ENCODE data around the gene HSF2.

The HSF2 gene, protein sequence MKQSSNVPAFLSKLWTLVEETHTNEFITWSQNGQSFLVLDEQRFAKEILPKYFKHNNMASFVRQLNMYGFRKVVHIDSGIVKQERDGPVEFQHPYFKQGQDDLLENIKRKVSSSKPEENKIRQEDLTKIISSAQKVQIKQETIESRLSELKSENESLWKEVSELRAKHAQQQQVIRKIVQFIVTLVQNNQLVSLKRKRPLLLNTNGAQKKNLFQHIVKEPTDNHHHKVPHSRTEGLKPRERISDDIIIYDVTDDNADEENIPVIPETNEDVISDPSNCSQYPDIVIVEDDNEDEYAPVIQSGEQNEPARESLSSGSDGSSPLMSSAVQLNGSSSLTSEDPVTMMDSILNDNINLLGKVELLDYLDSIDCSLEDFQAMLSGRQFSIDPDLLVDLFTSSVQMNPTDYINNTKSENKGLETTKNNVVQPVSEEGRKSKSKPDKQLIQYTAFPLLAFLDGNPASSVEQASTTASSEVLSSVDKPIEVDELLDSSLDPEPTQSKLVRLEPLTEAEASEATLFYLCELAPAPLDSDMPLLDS

DNA sequence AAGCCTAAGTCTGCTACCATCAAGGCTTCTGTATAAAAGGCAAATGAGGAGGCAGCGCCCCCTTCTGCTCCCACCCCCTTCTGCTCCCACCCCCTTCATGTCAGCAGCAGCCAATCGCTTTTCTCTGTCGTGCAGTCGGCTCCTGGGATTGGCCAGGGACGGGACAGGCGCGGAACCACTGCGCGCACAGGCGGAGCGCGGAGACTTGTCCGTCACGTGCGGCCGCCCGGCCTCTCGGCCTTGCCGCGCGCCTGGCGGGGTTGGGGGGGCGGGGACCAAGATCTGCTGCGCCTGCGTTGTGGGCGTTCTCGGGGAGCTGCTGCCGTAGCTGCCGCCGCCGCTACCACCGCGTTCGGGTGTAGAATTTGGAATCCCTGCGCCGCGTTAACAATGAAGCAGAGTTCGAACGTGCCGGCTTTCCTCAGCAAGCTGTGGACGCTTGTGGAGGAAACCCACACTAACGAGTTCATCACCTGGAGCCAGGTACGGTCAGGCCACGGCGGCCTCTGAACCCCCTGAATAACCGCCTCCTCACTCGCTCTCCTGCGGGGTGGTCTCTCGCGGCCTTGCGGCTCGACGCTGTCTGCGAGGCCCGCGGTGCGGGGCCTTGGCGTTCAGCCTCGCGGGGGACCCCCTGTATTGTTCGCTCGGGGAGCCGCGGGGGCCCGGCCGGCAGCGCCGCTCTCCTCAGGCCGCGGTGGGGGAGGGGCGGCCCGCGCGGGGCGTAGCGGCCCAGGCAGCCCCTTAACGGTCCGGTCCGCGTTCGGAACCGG, at the start of gene HSF2:
Gene HSF2, plus strand, starts transcription at position 305 of the 773 bp plus-strand sequence. Its CDS starts 86 bp downstream, at position 391.
- peak; percentile 97 for DNase-seq

- no peak for DNase-seq
Observed at GRCh38 chr6:122352981-122353664, 46.3 kb upstream of the HSF2 start.

GRCh38 chr6:122360809-122361208, 38.6 kb upstream of the HSF2 start:
- no peak for DNase-seq

- DNase-seq = no peak
Observed at GRCh38 chr6:122361314-122361979, 38.0 kb upstream of the HSF2 start.

- no peak for DNase-seq
Observed at GRCh38 chr6:122363769-122364483, 35.5 kb upstream of the HSF2 start.

DNA sequence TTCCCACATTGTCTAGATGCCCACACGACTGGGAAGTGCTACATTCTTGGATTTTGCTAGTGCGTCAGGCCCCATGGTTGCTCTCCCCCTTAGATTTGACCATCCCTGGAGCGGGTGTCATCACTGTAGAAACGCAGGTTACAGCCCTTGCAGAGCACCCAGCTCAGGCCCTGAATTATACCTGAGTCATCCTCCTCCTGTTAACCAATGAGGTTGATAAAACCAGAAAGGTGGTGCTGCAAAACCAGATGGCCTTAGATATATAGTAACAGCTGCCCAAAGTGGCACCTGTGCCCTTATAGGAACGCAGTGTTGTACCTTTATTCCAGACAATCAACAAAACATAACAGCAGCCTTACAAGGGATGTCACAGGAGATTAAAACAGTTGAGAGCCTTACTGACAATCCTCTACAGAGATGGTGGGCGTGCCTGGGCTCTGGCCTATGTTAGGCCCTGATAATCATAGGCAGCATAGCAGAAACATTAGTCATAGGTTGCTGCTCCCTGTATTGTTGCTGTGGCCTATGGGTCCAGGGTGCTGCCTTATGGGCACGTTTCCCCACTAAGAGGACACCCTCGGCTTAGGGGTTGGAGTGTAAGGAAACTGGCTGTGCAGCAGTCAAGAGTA, 33.6 kb upstream of the HSF2 start:
- DNase-seq = no peak

DNA sequence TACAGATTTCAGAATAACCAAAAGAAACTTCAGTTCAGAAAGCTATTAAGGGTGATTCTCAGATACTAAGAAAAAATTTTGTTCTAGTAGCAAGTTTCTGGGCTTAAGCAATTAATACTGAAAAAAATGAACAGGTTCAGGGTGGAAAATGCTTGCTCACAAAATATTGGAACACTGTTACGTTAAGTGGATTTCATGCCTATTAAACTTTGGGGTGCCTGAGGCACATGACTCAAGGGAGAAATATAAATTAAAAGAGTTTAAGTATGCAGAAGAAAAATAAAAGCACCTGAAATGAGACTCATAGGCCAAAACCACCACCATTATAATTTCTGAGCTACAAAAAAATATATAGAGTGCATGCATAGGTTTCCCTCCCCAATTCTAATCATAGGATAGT, 32.3 kb upstream of the HSF2 start:
- no peak for DNase-seq

GRCh38 chr6:122369536-122369935, 29.9 kb upstream of the HSF2 start:
- DNase-seq = no peak

DNA sequence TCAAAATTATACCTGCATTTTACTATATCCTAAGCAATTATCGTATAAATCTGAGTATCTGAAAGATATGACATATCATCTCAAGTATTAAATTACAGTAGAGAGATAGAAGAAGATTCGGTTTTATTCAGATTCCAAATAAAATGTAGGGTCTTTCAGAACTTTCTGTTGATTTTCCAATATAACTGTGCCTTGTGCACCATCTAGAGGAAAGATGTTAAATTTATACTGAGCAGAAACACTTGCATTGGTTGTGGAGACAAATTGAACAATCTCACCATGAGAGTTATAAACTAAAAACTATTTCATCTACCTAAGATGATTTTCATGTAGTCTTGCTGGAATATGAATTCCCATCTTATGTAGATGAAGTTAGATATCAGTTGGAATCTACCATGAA, 26.8 kb upstream of the HSF2 start:
- peak; percentile 20 for DNase-seq

DNA sequence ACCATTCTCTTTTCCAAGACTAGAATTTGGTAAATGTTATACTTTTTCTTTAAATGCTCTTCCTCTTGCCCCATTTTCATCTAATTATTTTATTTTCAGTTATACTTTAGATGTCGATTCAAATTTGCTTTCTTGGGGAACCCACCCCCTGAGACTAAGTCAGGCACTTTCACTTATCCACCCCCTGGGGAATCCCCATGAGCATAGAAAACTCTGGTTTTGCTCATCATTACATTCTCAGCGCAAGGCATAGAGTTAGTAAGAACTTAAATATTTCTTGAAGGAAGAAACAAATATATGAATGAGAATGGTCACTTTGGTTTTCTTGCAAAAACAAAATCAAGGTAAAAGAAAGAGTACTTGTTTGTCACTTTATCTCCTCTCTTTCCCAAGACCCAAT, 25.1 kb upstream of the HSF2 start:
- no peak for DNase-seq

DNA sequence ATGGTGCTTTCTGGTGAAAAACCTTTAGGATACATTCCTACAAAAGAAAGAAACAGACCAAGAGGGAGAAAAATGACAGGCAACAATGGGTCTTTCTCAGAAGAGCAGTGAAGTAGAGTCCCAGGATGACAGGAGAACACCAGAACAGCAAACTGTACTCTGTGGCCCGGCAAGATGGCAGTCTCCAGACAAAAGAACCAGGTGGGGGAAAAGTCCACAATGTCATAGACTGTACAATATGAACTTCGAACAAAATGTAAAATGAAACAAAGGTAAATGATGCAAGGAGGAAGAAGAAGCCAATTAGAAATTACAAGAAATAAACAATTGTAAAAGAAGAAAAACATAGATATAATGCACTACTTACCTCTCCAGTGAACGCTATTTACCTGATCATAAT, 23.2 kb upstream of the HSF2 start:
- DNase-seq = no peak

DNA sequence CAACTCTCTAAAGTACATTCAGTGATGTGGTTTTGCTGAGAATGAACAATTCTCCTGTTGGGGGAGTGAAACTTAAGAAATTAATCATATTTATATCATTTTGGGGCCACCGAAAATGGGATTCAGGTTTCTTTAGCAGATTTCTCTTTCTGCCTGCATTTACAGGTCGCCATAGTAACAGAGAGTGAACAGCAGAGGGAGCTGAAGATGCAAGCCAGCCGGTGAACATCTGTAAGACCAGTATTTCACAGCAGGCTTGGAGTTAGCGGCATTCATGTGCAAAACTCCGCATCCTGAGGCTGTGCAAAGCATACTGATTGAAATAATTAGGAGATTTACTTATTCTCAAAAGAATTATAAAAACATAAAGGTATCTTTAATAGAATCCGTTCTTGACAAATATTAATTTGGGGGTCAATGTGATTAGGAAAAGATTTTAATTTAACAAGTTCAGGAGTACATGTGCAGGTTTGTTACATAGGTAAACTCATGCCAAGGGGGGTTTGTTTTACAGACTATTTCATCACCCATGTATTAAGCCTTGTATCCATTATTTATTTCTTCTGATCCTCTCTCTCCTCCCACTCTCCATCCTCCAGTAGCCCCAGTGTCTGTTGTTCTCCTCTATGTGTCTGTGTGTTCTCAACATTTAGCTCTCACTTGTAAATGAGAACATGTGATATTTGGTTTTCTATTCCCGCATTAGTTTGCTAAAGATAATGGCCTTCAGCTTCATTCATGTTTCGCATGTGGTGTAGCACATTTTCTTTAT, 17.8 kb upstream of the HSF2 start:
- DNase-seq = peak; percentile 63

- DNase-seq = no peak
Observed at GRCh38 chr6:122385857-122386612, 13.4 kb upstream of the HSF2 start.

DNA sequence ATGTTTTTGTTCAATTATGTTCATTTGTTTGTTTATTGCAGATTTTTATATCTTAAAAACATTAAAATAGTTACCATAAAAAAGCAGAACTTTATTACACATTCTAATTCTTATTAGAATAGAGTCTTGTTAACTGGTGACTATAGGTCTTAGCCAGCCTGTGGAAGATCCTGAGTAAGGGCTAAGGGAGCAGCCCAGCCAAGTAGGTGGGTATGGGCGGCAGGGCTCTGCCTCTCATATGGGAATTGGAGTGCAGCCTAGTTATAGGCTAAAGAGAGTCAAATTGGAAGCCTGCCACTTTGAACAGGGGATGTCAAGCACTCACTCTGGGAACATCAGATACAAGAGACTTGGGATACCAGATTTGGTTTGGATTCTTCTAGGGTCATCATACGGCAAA, 10.5 kb upstream of the HSF2 start:
- no peak for DNase-seq

- no peak for DNase-seq
Observed at GRCh38 chr6:122389704-122390372, 9.6 kb upstream of the HSF2 start.

DNA sequence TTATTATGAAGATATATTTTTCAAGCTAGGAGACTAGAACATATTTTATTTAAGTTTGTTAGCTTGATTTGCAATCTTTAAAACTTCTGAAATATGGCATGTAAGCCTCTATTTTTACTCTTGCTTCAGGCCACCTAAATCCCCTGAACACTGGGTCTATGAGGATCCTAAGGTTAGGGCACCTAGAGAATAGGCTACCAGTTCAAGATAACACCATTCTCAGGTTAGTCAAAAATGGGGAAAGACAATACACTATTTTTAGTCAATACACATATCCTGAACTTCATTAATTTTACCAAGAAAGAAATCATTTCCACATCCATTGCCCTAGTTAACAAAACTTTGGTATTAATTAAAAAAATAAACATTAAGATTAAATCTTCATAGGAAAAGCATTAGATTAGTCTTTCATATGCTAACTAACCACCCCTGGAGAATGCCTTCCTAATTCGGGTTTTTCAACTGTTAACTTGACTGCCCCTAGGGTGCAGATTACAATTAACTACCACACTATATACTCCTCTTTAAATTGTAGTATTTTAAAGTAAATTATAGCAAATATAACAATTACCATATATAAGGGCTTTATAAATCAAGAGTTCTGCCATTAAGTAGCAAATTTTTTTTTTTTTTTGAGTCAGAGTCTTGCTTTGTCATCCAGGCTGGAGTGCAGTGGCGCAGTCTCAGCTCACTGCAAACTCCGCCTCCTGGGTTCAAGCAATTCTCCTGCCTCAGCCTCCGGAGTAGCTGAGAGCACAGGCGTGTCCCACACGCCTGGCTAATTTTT, 6.7 kb upstream of the HSF2 start:
- DNase-seq = no peak

- DNase-seq = no peak
Observed at GRCh38 chr6:122393351-122393896, 6.0 kb upstream of the HSF2 start.

- DNase-seq = no peak
Observed at GRCh38 chr6:122394016-122394415, 5.4 kb upstream of the HSF2 start.

GRCh38 chr6:122399055-122399347, 451 bp upstream of the HSF2 start:
- no peak for DNase-seq
